ENCODE results near the gene PRL.

The PRL gene

DNA sequence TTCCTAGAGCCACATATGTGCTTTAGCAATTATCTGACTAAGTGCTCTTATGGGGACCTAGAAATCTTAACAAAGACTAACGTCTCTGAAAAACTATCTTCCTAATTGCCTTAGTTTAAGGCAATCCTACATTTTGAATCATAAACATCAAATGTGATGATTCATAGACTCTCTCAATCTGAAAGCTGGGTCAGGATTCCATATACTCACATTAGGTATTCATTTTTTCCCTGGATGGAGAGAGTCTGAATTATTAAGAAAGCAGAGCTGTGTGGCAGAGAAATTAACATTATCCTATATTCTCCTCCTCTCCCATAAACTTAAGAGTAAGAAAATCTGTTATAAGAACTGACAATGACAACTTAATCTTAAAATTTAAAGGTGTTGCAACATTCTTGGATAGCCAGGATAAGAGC, 1.6 kb upstream of the PRL start:
- no peak for DNase-seq (ENCODE audit: low read depth)
- no peak overlapping the region for H3K4me3 ChIP-seq (ENCODE audit: low read depth, low read length)

DNA sequence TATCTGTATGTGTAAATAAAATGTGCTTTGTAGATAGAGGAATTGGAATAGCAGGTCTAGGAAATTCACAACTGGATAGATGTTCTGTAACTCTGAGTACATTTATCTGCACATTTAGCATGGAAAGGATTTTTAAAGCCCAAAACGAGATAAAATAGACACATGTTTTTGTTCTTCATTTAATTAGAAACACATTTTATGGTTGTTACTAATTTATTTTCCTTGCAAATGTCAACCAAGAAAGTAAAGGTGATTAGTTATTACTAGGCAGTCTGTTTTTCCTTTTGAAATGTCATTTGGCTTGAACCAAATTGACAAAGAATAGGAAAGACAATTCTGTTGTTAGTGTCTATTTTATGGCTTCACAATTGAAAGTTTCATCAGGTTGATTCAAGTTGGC, 769 bp downstream of the PRL start:
- no peak overlapping the region for H3K4me3 ChIP-seq (ENCODE audit: low read depth, low read length)
- DNase-seq (ENCODE audit: low read depth), result no peak

DNA sequence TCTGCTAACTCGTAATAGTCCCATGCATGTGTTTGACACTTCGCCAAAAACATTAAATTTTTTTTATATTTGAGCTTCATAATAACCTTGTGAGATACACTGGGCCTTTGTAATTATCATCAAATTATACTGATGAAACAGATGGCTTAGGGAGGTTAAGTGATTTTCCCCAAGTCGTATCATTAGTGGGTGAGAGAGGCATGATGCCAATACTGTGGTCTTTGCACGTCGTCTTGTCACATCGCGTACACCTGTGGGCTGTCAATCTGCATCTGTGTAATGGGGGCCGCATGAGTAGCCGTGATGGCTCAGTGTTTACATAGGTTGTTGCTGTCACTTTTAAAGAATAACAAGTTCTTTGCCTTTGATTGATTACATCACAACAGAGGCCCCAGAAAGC, 1.7 kb downstream of the PRL start:
- no peak overlapping the region for H3K4me3 ChIP-seq (ENCODE audit: low read depth, low read length)
- DNase-seq (ENCODE audit: low read depth), result no peak

DNA sequence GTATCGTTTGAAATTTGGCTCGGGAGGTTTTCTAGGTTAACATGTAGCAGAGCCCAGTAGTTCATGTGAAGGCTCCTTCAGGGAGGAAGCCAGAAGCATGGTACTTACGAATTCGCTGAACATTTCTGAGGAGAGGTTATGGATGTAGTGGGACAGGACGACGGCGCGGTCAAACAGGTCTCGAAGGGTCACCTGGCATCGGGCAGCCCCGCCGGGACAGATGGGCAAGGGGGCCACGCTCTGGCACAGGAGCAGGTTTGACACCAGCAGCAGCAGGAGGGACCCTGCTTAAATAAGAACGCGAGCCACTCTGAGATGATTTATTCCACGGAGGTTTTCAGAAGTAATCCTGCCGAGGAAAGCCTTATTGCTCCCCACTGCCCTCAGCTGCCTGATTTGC, 2.5 kb downstream of the PRL start:
- DNase-seq (ENCODE audit: low read depth), result no peak
- no peak overlapping the region for H3K4me3 ChIP-seq (ENCODE audit: low read depth, low read length)

DNA sequence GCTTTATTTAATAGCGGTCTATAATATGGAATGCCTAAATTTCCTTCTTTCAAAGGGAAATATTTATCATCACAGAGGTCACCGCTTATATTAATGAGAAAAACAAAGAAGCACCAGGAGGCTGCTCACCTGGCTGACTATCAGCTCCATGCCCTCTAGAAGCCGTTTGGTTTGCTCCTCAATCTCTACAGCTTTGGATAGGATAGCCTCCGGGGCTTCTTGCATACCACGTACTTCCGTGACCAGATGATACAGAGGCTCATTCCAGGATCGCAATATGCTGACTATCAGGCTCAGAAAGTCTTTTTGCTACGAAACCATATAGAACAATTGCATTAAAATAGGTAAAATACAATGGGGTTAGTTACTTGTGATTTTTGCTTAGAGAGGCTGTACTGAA, 6.8 kb downstream of the PRL start:
- DNase-seq (ENCODE audit: low read depth), result no peak
- H3K4me3 ChIP-seq (ENCODE audit: low read depth, low read length), result no peak overlapping the region

DNA sequence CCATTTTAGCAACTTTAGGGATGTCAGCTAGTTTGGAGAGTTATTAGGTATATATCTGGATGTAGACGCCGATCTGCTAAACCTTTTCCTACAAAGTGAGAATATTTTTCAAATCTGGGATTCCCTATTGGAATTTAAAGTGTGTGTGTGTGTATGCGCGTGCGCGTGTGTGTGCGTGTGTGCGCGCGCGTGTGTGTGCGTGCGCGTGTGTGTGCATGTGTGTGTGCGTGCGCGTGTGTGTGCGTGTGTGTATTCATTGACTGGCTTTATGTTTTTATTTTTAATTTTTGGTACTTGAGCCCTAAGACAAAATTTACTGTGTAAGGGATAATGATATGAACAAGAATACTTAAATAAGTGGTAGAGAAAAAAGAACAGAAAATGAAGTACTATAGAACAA, 8.1 kb downstream of the PRL start:
- H3K4me3 ChIP-seq (ENCODE audit: low read depth, low read length), result no peak overlapping the region
- no peak for DNase-seq (ENCODE audit: low read depth)

DNA sequence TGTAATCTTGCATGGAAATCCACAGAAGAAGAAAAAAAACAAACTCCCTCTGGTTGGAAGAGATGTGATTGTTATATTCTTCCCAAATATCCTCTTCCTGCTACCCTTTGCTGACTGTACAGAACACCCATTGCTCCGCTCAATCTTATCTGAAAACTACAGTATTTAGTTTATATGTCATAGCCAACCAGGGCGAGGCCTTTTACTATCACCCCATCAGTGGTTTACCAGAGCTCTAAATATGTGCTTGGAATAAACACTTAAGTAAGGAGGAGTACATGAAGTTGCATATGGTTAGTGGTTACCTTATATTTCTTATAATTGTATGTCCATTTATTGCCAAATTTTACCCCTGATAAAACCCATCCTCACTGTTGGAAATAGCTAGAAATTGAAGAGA, 12.2 kb downstream of the PRL start:
- DNase-seq (ENCODE audit: low read depth), result no peak
- H3K4me3 ChIP-seq (ENCODE audit: low read depth, low read length), result no peak overlapping the region

DNA sequence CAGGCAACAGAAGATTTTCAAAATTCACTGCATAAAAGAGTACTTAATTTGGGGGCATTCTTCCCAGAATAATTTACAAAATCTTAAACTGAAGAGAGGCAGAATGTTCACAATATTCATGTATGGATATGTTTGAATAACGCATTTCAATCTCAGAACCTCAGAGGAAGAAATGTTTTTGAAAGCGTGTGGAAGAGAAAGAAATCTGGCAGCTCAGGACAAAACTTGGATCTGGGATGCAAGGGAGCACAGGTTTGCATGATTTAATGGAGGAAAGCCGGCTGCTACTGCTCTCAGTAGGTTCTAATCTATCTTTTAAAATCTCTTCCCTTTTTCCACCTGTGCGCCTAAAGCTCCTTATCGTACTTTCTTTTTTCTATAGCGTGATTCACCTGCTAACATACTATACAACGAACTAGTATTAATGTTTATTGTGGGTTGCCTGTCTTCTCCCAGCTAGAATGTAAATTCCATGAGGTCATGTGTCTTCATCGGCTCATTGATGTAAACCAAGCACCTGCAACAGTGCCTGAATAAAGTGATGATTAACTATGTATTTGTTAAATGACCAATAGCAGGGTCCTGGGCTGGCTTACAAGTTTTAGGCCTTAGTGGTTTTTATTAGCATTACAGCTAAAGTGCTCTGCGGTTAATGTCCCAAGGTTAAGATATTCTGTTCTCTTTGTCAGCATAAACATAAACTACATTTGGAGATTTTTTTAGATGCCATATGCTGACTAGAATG, 15.3 kb downstream of the PRL start:
- no peak for DNase-seq (ENCODE audit: low read depth)
- no peak overlapping the region for H3K4me3 ChIP-seq (ENCODE audit: low read depth, low read length)

DNA sequence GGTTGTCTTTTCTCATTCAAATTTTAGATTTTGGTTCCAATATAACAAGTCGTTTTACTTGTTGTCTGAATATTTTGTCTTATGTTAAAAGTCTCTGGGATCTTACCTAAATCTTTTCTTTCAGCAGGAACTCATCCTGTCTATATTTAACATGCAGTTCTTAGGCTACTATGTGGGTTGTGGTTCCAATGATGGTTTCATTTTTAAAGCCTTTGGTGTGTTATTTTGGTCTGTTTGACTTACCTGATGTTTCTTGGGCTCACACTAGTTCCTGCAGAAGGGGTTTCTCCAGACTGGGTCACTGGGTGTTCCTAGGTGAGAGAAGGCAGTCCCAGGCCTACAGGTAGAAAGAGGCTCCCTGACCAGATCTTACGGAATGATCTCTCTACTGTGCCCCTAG, 17.4 kb downstream of the PRL start:
- no peak overlapping the region for H3K4me3 ChIP-seq (ENCODE audit: low read depth, low read length)
- no peak for DNase-seq (ENCODE audit: low read depth)

DNA sequence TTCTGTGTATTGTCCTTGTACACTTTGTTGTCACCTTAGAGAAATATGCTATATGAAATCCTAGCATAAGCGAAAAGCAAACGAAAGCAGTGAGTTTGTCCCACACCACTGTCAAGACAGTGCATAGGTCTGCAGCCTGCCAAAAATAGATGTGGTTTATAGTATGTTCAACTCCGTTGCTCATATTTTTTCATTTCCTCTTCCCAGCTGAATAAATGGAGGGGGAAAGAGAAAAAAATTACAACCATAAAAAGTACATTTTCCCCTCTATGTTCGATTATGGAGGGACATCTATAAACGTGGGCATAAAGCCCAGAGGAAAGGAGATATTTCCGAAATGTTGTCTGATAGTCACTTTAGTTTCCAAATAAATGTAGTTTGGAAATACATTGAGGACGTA, 25.8 kb downstream of the PRL start:
- peak; percentile 3 for DNase-seq (ENCODE audit: low read depth)
- H3K4me3 ChIP-seq (ENCODE audit: low read depth, low read length), result no peak overlapping the region

DNA sequence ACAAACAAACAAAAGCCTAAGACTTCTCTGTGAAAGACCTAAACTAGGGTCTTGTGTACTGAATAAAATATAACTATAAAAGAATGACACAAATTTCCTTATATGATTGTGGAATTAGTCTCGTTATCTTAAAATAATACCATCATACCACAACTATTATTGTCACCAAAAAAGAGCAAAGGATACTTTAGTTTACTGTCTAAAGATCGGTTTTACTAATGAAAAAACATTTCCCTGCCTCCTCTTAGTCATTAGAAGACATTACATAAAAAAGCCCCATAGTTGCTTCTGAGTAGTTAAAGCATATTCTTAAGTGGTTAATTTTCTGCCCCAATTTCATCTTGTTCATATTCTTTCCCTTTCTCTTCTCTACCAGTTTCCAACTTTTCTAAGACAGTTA, 33.1 kb downstream of the PRL start:
- no peak for DNase-seq (ENCODE audit: low read depth)
- H3K4me3 ChIP-seq (ENCODE audit: low read depth, low read length), result no peak overlapping the region

DNA sequence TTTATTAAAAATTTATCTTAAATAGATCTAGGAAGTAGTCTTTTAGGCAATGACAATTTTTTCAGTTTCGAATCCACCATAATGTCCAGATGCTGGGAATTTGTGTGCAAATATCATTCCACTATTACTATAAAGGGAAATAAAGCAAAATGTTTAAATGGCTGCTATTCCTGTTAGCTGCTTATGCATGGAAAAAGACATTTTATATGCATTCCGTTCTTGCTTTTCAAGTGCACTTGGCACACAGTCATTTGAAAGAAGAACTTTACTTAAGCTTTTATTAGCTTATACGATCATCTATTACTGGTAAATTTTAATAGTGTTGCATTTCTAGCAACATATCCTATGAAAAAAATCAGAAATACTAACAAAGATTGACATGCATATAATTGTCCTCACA, 42.0 kb downstream of the PRL start:
- no peak for DNase-seq (ENCODE audit: low read depth)
- H3K4me3 ChIP-seq (ENCODE audit: low read depth, low read length), result no peak overlapping the region

DNA sequence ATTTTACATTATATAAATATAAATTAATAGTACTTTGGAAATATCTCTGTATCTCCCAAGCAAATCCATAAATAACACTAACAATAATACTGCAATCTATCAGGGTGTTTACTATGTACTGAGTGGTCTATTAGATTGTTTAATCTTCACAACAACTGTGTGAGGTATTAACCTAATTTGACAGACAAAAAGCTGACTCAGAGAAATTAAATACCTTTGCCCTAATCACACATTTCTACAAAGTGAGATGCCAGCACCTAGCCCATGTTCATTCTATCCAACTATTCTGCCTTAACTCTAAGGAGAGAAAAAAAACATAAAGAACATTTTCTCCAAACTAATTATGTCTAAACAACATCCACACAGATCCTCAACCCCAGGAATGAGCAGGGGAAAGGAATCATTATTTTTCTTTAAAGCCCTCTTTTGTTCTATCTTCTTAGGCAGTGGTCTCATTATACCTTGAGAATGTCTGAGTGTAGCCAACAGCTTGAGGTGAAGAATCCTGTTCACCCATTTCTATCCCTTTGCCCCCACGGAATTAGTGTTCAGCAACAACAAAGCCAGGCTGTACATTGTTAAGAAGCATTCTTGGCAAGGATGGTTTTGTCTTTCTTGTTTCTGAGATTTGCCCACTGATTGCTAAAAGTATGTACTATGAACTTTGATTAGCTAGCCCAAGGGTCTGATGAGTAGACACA, 42.7 kb downstream of the PRL start:
- no peak overlapping the region for H3K4me3 ChIP-seq (ENCODE audit: low read depth, low read length)
- no peak for DNase-seq (ENCODE audit: low read depth)

DNA sequence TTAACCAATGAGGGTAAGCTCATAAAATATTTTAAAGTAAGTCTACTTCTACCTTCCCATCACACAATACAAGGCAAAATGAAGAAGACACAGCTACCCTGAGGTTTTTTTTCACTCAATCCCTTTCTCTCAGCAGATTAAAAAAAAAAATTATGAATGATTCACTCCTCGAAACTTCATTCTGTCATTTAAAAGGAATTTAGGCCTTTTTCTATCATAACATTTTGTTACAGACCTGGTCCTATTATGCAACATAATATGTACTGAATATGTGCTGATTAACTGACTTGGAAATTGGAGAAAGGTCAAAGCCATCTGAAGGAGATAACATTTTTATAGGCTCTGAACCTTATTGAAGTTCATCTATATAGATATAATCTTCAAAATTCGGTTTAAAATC, 45.5 kb downstream of the PRL start:
- DNase-seq (ENCODE audit: low read depth), result no peak
- no peak overlapping the region for H3K4me3 ChIP-seq (ENCODE audit: low read depth, low read length)

DNA sequence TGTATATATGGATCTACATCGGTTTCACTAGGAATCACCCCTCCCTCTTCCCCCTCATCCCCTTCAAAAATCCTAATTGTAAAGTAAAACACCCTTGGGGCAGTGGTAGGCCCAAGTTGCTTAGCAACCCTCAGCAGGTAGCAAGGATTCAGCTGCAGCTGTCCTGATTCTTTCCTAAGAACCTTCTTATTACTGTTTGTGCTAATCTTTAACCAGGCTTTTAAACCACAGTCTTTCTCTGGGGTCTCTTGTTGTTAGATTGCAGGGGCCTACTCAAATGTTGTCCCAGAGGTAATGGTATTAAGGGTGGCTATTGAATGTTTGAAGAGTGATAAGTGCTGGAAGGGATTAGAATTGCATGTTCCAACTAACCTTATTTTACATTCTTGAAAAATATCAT, 46.4 kb downstream of the PRL start:
- DNase-seq (ENCODE audit: low read depth), result no peak
- H3K4me3 ChIP-seq (ENCODE audit: low read depth, low read length), result no peak overlapping the region

DNA sequence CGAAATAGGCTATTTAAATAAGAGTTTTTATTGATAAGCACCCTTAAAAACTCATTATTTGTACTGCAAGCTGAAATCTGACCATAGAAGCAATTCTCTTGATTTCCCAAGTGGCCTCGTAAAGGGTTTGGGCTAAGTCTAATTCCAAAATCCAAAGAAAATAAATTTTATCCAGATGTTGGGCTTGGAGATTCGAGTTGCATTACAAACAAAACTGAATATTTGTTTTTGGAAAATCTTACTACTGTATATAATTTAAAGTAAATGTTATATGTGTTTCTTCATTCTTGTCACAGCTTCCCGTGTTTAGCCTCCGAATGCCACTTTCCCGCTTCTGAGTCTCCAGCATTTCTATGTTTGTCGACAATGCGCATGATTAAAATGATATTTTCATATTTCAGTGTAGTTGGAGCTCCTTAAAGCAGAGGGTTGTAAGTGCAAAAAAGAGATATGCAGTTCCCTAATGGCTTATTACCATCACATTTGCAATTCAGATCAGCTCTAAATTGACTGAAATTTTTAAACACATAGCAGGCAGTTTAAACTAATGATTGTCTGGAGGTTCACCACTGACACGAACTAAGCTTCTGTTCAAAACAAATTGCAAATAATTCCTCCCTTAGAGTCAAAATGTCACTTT, 47.0 kb downstream of the PRL start:
- H3K4me3 ChIP-seq (ENCODE audit: low read depth, low read length), result no peak overlapping the region
- no peak for DNase-seq (ENCODE audit: low read depth)

DNA sequence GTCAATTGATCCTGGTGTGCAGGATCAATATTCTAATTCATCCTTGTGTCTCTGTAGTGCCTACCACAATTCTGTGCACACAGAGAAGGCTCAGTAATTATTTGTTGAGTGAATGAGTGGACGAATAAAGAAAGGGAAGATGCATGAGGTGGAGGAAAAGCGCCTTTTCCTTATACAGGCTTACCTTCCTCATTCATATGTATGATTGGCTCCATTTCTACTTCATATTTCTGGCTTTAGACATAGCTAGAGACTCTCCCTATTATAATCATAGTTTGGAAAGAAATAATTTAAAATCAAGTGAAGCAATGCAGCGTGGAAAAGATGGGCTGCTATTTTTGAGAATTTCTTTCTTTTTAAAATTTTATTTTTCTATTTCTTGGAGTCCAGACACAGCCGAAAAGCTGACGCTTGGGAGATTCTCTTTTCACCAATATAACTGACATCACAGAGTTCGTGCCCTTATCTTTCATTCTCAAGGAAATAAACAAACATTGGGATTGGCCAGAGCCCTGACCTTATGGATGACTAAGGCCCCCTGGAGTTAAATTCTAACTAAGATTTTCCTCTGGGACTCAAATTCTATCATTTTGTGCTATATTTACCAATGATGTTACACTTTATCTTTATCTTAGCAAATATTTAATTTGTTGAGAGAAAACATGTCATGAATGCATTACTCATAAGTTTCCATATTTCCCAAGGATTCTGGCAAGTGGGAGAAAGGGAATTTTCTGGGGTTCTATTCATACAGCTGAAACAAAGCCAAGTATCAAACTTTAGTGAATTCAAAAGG, 48.1 kb downstream of the PRL start:
- no peak overlapping the region for H3K4me3 ChIP-seq (ENCODE audit: low read depth, low read length)
- peak; percentile 41 for DNase-seq (ENCODE audit: low read depth)

DNA sequence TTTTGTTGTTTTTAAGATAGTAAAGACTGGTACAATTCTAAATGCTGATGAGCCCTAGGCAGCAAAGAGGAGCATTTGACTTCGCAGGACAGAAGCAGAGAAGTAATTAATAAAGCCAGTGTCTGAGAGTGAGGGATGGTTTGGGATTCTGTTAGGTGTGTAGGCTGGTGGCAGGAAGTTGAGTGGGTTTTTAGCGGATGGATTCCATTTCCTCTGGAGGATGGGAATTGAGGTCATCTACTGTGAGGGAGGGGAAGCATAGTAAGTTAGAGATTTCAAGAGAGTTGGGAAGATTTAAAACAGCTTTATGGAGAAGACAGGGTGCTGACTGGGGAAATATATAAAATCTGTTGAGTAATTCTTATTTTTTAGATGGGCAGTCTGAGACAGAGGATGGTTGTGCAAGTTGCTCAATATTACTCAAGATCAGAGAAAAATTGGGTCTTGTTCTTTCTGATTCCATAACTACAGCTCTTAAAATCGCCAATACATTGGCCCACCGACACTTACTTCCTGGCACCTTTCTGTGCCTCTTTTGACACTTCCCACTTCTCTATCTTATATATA, 48.8 kb downstream of the PRL start:
- no peak overlapping the region for H3K4me3 ChIP-seq (ENCODE audit: low read depth, low read length)
- DNase-seq (ENCODE audit: low read depth), result no peak

DNA sequence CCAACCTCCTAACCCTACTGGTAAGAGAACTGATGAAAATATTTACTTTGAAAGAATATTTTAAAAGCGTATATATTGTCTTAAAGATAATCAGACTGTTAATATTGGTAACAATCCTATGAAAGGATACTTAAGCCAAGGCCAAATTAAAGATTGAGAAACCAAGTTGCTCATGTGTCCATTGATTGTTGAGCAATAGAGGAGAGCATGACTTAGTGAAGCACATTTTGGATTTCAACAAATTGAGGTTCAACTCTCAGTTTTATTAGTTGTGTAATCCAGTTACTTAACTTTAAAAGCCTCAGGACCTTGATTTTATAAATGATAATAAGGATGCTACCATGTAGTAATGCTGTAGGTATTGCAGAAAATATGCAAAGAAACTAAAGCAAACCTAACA, 56.8 kb downstream of the PRL start:
- DNase-seq (ENCODE audit: low read depth), result no peak
- no peak overlapping the region for H3K4me3 ChIP-seq (ENCODE audit: low read depth, low read length)

Data from skeletal muscle cell (primary cell).